ENCODE measurements around the gene SPAST. TPM values are rescaled to one million over a fixed set of nuclear protein-coding genes. Genes with fewer than 3 reads are reported as not detected.

Gene SPAST
- total and polyA plus RNA-seq, 9 of the 15 experiments (the other 6 are each of a cell fraction or from before 2014, with no cell fraction given), result 7.4 to 37.0 (median 19.0) TPM

GRCh38 chr2:32192418-32192817 lies 129.1 kb downstream of the SPAST start:
- no peaks in the 10 kb centered on the region for H4K20me1 ChIP-seq (replicated peaks; ENCODE audit: control insufficient read depth, insufficient read depth, low read length)
- no peak overlapping the region for H3K27ac ChIP-seq (ENCODE audit: extremely low read depth, low read depth, low read length)
- no peak overlapping the region for H3K4me3 ChIP-seq
- ChIA-PET POLR2A (interaction anchor here (2.5 kb wide), 1 partner anchor 25 kb away, joined by 6 read pairs; no protein-coding TSS in a partner anchor), CTCF (ENCODE audit: low intra/inter-chr PET ratio) (no interaction called here)
- BruUV-seq (replicated peaks), result no TSS peak
- H2AFZ ChIP-seq (ENCODE audit: low read depth, low read length), result no peak overlapping the region
- no peaks in the 10 kb centered on the region for H3K4me1 ChIP-seq (replicated peaks in 1 of 2; ENCODE audit: control insufficient read depth in 2 of 2, insufficient read depth in 2 of 2, low read length in 2 of 2)
- no peak overlapping the region for H3K9ac ChIP-seq (ENCODE audit: insufficient read depth in 1 of 2, low read depth in 2 of 2, low read length in 2 of 2)
- no peak overlapping the region for H3K4me2 ChIP-seq (ENCODE audit: insufficient read depth, low read length)
- peaks cover 55% of the 10 kb centered on the region for H3K36me3 ChIP-seq (ENCODE audit: control insufficient read depth, insufficient read depth, low read length)
- DNase-seq (ENCODE audit: extremely low read depth in 1 of 4, low spot score in 3 of 4) (no peak), ATAC-seq (no peak), FAIRE-seq (no peak)
- H3K79me2 ChIP-seq (ENCODE audit: control insufficient read depth, insufficient read depth, low read length), result peaks cover 6% of the 10 kb centered on the region; the same call in 2 of the 3 replicates
- WGBS (ENCODE audit: insufficient coverage, low coverage, missing lambda C conversion rate), result 96% methylated on average over 1 of the region's 1 CpG
- H3K27me3 ChIP-seq (ENCODE audit: control insufficient read depth in 2 of 2, insufficient read depth in 2 of 2, low read length in 2 of 2), result no peaks in the 10 kb centered on the region
- in situ Hi-C loops (cut with MboI) (no loop called here), intact Hi-C loops (cut with micrococcal nuclease) (no loop called here)
- H3K9me1 ChIP-seq (ENCODE audit: control insufficient read depth, insufficient read depth, low read length), result no peaks in the 10 kb centered on the region
- no peaks in the 10 kb centered on the region for H3K9me3 ChIP-seq (replicated peaks; ENCODE audit: control insufficient read depth, insufficient read depth, low read depth, low read length)
- TF ChIP-seq TEAD4 (IDR thresholded peaks at IDR 0.05; ENCODE audit: low read length) (no peak), TEAD4 (CRISPR knock-in tag; IDR thresholded peaks at IDR 0.05; ENCODE audit: borderline replicate concordance) (no peak), NFYB (IDR thresholded peaks at IDR 0.05; ENCODE audit: extremely low read depth, insufficient read length) (no peak), SNIP1 (IDR thresholded peaks at IDR 0.05; ENCODE audit: low read depth) (no peak), HDAC2 (IDR thresholded peaks at IDR 0.05) (no peak), IRF1 (CRISPR knock-in tag; IDR thresholded peaks at IDR 0.05; ENCODE audit: borderline replicate concordance) (no peak), HLTF (IDR thresholded peaks at IDR 0.05) (no peak), ARID4B (CRISPR knock-in tag; IDR thresholded peaks at IDR 0.05) (no peak), MYNN (IDR thresholded peaks at IDR 0.05) (no peak), MYNN (CRISPR knock-in tag; IDR thresholded peaks at IDR 0.05) (no peak), IFI16 (CRISPR knock-in tag; IDR thresholded peaks at IDR 0.05) (no peak), MAZ (CRISPR knock-in tag; conservative IDR thresholded peaks at IDR 0.05 in 1 of 2, IDR thresholded peaks at IDR 0.05 in 1 of 2) (no peak), ZNF740 (CRISPR knock-in tag; IDR thresholded peaks at IDR 0.05) (no peak), ZNF740 (tag; IDR thresholded peaks at IDR 0.05) (no peak), ZSCAN29 (IDR thresholded peaks at IDR 0.05) (no peak), PRMT5 (CRISPR knock-in tag; IDR thresholded peaks at IDR 0.05) (no peak), ZFX (CRISPR knock-in tag; IDR thresholded peaks at IDR 0.05) (no peak), SRSF9 (IDR thresholded peaks at IDR 0.05; ENCODE audit: borderline replicate concordance, low read depth, low read length) (no peak), CBFB (CRISPR knock-in tag; IDR thresholded peaks at IDR 0.05) (no peak)

All from K562 (cell line).